Endodermal cell (in vitro differentiated cells): Measurements from ENCODE around the gene WRNIP1. TPM values are rescaled to one million over a fixed set of nuclear protein-coding genes. Genes with fewer than 3 reads are reported as not detected.
A peak's percentile ranks its signal among the peaks of the same experiment; 100 is the strongest.

ENCODE experiments used
- DNase-seq: peaks from one replicate; pipeline ENCODE4 v3.0.0-alpha.2; 2017
- H3K27ac ChIP-seq: 2 replicates; pipeline ENCODE4 v1.5.1; 2013; ENCODE audit warnings: mild to moderate bottlenecking, low read depth, low read length, moderate library complexity
- H3K27me3 ChIP-seq: 2 replicates; pipeline ENCODE4 v1.6.1; 2013; ENCODE audit warnings: mild to moderate bottlenecking, low read length, moderate library complexity; ENCODE audit not compliant: insufficient read depth, control insufficient read depth, poor library complexity, severe bottlenecking
- H3K36me3 ChIP-seq: 2 replicates; pipeline ENCODE4 v1.7.0; 2013; ENCODE audit warnings: mild to moderate bottlenecking, low read length, moderate library complexity; ENCODE audit not compliant: control insufficient read depth, insufficient read depth
- H3K4me1 ChIP-seq: one replicate; pipeline ENCODE4 v1.7.0; 2013; ENCODE audit warnings: low read length; ENCODE audit not compliant: control insufficient read depth, insufficient read depth
- H3K4me3 ChIP-seq: 2 replicates; pipeline ENCODE4 v1.5.1; 2013; ENCODE audit warnings: mild to moderate bottlenecking, low read length, moderate library complexity
- H3K9ac ChIP-seq: 2 replicates; pipeline ENCODE4 v1.6.1; 2013; ENCODE audit warnings: mild to moderate bottlenecking, low read length, moderate library complexity; ENCODE audit not compliant: poor library complexity, severe bottlenecking; ENCODE audit errors: extremely low read depth
- H3K9me3 ChIP-seq: 2 replicates; pipeline ENCODE4 v1.6.1; 2013; ENCODE audit warnings: mild to moderate bottlenecking, low read length, moderate library complexity; ENCODE audit not compliant: control insufficient read depth
- H3K27ac Mint-ChIP-seq: 2 replicates; pipeline ENCODE4 v1.8.0; 2020; ENCODE audit warnings: mixed read lengths
- H3K27me3 Mint-ChIP-seq: 2 replicates; pipeline ENCODE4 v1.8.0; 2021; ENCODE audit warnings: mild to moderate bottlenecking, mixed read lengths; ENCODE audit not compliant: insufficient read depth
- H3K36me3 Mint-ChIP-seq: 2 replicates; pipeline ENCODE4 v1.8.0; 2020; ENCODE audit warnings: low read depth, mixed read lengths
- H3K4me1 Mint-ChIP-seq: 2 replicates; pipeline ENCODE4 v1.8.0; 2020; ENCODE audit warnings: mixed read lengths
- H3K4me3 Mint-ChIP-seq: 2 replicates; pipeline ENCODE4 v1.8.0; 2020; ENCODE audit warnings: mild to moderate bottlenecking, moderate library complexity, mixed read lengths
- H3K9me3 Mint-ChIP-seq: 2 replicates; pipeline ENCODE4 v1.8.0; 2020; ENCODE audit warnings: mild to moderate bottlenecking, mixed read lengths
- CTCF ChIP-seq: fragments of 200-600 bp; sonication (generic); conservative IDR thresholded peaks from 2 replicates; pipeline ENCODE4 v1.5.0; 2021; ENCODE audit warnings: antibody characterized with exemption, mild to moderate bottlenecking
- WGBS, 2 experiments: methylation state at CpG; one replicate each; pipeline versions ENCODE4 v1.1.5 to v1.1.7; 2013; ENCODE audit warnings: missing lambda C conversion rate in 2 of 2, mixed read lengths in 1 of 2; ENCODE audit not compliant: insufficient coverage in 1 of 2, insufficient read length in 1 of 2; 5-methylcytosine and 5-hydroxymethylcytosine counted together
- total RNA-seq, 2 donors: library from RNA; stranded (reverse); fragmentation: NEBNext Ultra II Directional in 1 of 2; extraction: Animal tissue kit (Norgen Biotek cat#: 25700) in 1 of 2; gene quantifications; 2 replicates in 1 of 2; 3 replicates in 1 of 2; pipeline ENCODE4 v1.2.1, GENCODE V29; 2021

The WRNIP1 gene
- total RNA-seq, 2 donors from 2014 or later = 30.8 to 33.2 TPM

GRCh38 chr6:2768696-2769095 is 3.5 kb downstream of the WRNIP1 start:
- peak overlapping the region; percentile 93 for H3K4me3 ChIP-seq
- peaks cover 38% of the 10 kb centered on the region for H3K36me3 ChIP-seq

GRCh38 chr6:2770171-2770570 is 5.0 kb downstream of the WRNIP1 start:
- Histone ChIP-seq H3K4me3 (peak overlapping the region; percentile 56), H3K36me3 (peaks cover 53% of the 10 kb centered on the region), H3K27ac (no peak overlapping the region), H3K27me3 (no peaks in the 10 kb centered on the region), H3K4me1 (peaks cover 4% of the 10 kb centered on the region), H3K9ac (no peak overlapping the region), H3K9me3 (no peaks in the 10 kb centered on the region)
- Mint-ChIP-seq H3K9me3 (no peaks in the 10 kb centered on the region), H3K4me3 (peak overlapping the region; percentile 5), H3K36me3 (peaks cover 16% of the 10 kb centered on the region), H3K27ac (peak overlapping the region; percentile 57), H3K27me3 (no peaks in the 10 kb centered on the region), H3K4me1 (peaks cover 34% of the 10 kb centered on the region)
- no peak for TF ChIP-seq CTCF
- 76% methylated on average over 9 to 13 of the region's 13 CpGs for WGBS, 2 experiments
- no peak for DNase-seq

More at GRCh38 chr6:2768696-2769095, 3.5 kb downstream of the WRNIP1 start:
- no peaks in the 10 kb centered on the region for H3K9me3 ChIP-seq
- H3K27ac ChIP-seq = no peak overlapping the region
- TF ChIP-seq CTCF = no peak
- peaks cover 4% of the 10 kb centered on the region for H3K4me1 ChIP-seq
- Mint-ChIP-seq H3K4me1 (peaks cover 34% of the 10 kb centered on the region), H3K36me3 (peaks cover 14% of the 10 kb centered on the region), H3K27ac (no peak overlapping the region), H3K27me3 (no peaks in the 10 kb centered on the region), H3K9me3 (no peaks in the 10 kb centered on the region), H3K4me3 (no peak overlapping the region)
- no peaks in the 10 kb centered on the region for H3K27me3 ChIP-seq
- no peak overlapping the region for H3K9ac ChIP-seq
- 76 to 81% methylated on average over 5 to 6 of the region's 6 CpGs for WGBS, 2 experiments
- no peak for DNase-seq

GRCh38 chr6:2771079-2771478 is 5.9 kb downstream of the WRNIP1 start:
- no peaks in the 10 kb centered on the region for H3K9me3 ChIP-seq
- H3K27me3 ChIP-seq = no peaks in the 10 kb centered on the region
- H3K27me3 Mint-ChIP-seq = no peaks in the 10 kb centered on the region
- H3K27ac Mint-ChIP-seq = no peak overlapping the region
- TF ChIP-seq CTCF = no peak
- WGBS, 2 experiments = 94 to 96% methylated on average over 4 of the region's 4 CpGs
- H3K4me3 ChIP-seq = no peak overlapping the region
- peaks cover 17% of the 10 kb centered on the region for H3K36me3 Mint-ChIP-seq
- H3K27ac ChIP-seq = no peak overlapping the region
- H3K4me1 ChIP-seq = peaks cover 4% of the 10 kb centered on the region
- peaks cover 60% of the 10 kb centered on the region for H3K36me3 ChIP-seq
- H3K9me3 Mint-ChIP-seq = no peaks in the 10 kb centered on the region
- no peak overlapping the region for H3K4me3 Mint-ChIP-seq
- DNase-seq = no peak
- H3K9ac ChIP-seq = no peak overlapping the region
- H3K4me1 Mint-ChIP-seq = peaks cover 34% of the 10 kb centered on the region
